Measurements from ENCODE around the gene CDC14A. TPM values are rescaled to one million over a fixed set of nuclear protein-coding genes. Genes with fewer than 3 reads are reported as not detected.
"Not testable (repeated sequence)": the region's sequence is repeated elsewhere in the genome, so short reads cannot be mapped to it uniquely, and the experiment has no call there.

The CDC14A gene
- polyA plus RNA-seq, 1 donor from 2014 or later: 2.7 TPM

DNA sequence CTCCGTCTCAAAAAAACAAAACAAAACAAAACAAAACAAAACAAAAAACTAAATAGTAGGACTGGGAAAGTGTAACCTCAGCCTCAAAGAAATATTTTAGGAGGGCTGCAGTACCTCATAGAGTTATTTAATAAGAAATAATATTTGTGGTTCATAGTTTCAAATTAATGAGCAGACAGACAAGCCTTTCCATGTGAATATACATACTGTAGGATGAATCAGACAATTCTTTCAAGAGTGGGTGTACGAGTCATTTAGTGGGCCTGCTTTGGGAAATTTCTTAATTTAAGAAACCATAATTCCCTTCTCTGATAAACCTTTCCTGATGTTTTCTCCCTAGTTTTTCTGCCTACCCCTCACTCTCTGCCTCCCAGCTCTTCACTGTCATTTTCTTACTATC, 52.5 kb downstream of the CDC14A start:
- no peaks in the 10 kb centered on the region for H4K20me1 ChIP-seq (ENCODE audit: insufficient read depth)
- TF ChIP-seq MXI1 (conservative IDR thresholded peaks at IDR 0.05; ENCODE audit: poor library complexity, severe bottlenecking) (no peak), SMC3 (conservative IDR thresholded peaks at IDR 0.05; ENCODE audit: poor library complexity) (no peak), EP300 (conservative IDR thresholded peaks at IDR 0.05; ENCODE audit: poor library complexity, severe bottlenecking) (no peak), EZH2 (IDR thresholded peaks at IDR 0.05; ENCODE audit: borderline replicate concordance, insufficient read depth, low read length, poor library complexity, severe bottlenecking) (no peak), RAD21 (conservative IDR thresholded peaks at IDR 0.05) (no peak), POLR2AphosphoS5 (IDR thresholded peaks at IDR 0.05) (no peak), TAF1 (IDR thresholded peaks at IDR 0.05; ENCODE audit: low read depth) (no peak)
- TF ChIP-seq, protein P1, sequence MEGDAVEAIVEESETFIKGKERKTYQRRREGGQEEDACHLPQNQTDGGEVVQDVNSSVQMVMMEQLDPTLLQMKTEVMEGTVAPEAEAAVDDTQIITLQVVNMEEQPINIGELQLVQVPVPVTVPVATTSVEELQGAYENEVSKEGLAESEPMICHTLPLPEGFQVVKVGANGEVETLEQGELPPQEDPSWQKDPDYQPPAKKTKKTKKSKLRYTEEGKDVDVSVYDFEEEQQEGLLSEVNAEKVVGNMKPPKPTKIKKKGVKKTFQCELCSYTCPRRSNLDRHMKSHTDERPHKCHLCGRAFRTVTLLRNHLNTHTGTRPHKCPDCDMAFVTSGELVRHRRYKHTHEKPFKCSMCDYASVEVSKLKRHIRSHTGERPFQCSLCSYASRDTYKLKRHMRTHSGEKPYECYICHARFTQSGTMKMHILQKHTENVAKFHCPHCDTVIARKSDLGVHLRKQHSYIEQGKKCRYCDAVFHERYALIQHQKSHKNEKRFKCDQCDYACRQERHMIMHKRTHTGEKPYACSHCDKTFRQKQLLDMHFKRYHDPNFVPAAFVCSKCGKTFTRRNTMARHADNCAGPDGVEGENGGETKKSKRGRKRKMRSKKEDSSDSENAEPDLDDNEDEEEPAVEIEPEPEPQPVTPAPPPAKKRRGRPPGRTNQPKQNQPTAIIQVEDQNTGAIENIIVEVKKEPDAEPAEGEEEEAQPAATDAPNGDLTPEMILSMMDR (IDR thresholded peaks at IDR 0.05; ENCODE audit: poor library complexity, severe bottlenecking): no peak
- TF ChIP-seq, protein P2, sequence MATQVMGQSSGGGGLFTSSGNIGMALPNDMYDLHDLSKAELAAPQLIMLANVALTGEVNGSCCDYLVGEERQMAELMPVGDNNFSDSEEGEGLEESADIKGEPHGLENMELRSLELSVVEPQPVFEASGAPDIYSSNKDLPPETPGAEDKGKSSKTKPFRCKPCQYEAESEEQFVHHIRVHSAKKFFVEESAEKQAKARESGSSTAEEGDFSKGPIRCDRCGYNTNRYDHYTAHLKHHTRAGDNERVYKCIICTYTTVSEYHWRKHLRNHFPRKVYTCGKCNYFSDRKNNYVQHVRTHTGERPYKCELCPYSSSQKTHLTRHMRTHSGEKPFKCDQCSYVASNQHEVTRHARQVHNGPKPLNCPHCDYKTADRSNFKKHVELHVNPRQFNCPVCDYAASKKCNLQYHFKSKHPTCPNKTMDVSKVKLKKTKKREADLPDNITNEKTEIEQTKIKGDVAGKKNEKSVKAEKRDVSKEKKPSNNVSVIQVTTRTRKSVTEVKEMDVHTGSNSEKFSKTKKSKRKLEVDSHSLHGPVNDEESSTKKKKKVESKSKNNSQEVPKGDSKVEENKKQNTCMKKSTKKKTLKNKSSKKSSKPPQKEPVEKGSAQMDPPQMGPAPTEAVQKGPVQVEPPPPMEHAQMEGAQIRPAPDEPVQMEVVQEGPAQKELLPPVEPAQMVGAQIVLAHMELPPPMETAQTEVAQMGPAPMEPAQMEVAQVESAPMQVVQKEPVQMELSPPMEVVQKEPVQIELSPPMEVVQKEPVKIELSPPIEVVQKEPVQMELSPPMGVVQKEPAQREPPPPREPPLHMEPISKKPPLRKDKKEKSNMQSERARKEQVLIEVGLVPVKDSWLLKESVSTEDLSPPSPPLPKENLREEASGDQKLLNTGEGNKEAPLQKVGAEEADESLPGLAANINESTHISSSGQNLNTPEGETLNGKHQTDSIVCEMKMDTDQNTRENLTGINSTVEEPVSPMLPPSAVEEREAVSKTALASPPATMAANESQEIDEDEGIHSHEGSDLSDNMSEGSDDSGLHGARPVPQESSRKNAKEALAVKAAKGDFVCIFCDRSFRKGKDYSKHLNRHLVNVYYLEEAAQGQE (IDR thresholded peaks at IDR 0.05; ENCODE audit: borderline replicate concordance): no peak
- no peak overlapping the region for H3K9ac ChIP-seq (ENCODE audit: low read length)

DNA sequence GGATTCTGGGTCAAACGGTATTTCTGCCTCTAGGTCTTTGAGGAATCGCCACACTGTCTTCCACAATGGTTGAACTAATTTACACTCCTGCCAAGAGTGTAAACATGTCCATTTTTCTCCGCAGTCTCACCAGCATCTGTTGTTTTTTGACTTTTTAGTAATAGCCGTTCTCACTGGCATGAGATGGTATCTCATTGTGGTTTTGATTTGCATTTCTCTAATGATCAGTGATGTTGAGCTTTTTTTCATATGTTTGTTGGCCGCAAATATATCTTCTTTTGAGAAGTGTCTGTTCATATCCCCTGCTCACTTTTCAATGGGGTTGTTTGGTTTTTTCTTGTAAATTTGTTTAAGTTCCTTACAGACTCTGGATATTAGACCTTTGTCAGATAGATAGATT, 53.6 kb downstream of the CDC14A start:
- H4K20me1 ChIP-seq (ENCODE audit: insufficient read depth); H3K4me3 ChIP-seq (ENCODE audit: low read length); H3K9me2 ChIP-seq (ENCODE audit: insufficient read depth, low read length); H3K27me3 ChIP-seq (ENCODE audit: insufficient read depth, low read depth, low read length); H3K27ac ChIP-seq (ENCODE audit: low read length); H3K36me3 ChIP-seq (ENCODE audit: insufficient read depth, low read length); H3F3A ChIP-seq (ENCODE audit: insufficient read depth, low read length, poor library complexity, severe bottlenecking); H2AFZ ChIP-seq (ENCODE audit: low read depth, low read length); H3K4me2 ChIP-seq (ENCODE audit: low read length); H3K9ac ChIP-seq (ENCODE audit: low read length); H3K9me3 ChIP-seq (ENCODE audit: low read length); H3K79me2 ChIP-seq (replicated peaks; ENCODE audit: insufficient read depth, low read length): not testable (repeated sequence)

More for the DNA sequence above, 52.5 kb downstream of the CDC14A start:
- Histone ChIP-seq H3K27me3 (ENCODE audit: insufficient read depth, low read depth, low read length) (no peaks in the 10 kb centered on the region), H2AFZ (ENCODE audit: low read depth, low read length) (no peak overlapping the region), H3K4me3 (ENCODE audit: low read length) (no peak overlapping the region), H3K36me3 (ENCODE audit: insufficient read depth, low read length) (no peaks in the 10 kb centered on the region), H3K27ac (ENCODE audit: low read length) (no peak overlapping the region), H3K4me2 (ENCODE audit: low read length) (no peak overlapping the region), H3K79me2 (replicated peaks; ENCODE audit: insufficient read depth, low read length) (peaks cover 4% of the 10 kb centered on the region), H3K9me2 (ENCODE audit: insufficient read depth, low read length) (no peaks in the 10 kb centered on the region), H3K9me3 (ENCODE audit: low read length) (no peaks in the 10 kb centered on the region), H3F3A (ENCODE audit: insufficient read depth, low read length, poor library complexity, severe bottlenecking) (no peaks in the 10 kb centered on the region)

DNA sequence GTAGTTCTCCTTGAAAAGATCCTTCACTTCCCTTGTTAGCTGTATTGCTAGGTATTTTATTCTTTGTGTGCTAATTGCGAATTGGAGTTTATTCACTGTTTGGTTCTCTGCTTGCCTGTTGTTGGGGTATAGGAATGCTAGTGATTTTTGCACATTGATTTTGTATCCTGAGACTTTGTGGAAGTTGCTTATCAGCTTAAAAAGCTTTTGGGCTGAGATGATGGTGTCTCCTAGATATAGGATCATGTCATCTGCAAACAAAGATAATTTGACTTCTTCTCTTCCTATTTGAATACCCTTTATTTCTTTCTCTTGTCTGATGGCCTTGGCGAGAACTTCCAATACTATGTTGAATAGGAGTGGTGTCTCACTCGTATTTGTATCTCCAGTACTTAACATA, 55.1 kb downstream of the CDC14A start:
- not testable (repeated sequence) for H3K9me3 ChIP-seq (ENCODE audit: low read length); H3K9me2 ChIP-seq (ENCODE audit: insufficient read depth, low read length); H3K27me3 ChIP-seq (ENCODE audit: insufficient read depth, low read depth, low read length); H3K4me2 ChIP-seq (ENCODE audit: low read length); H3F3A ChIP-seq (ENCODE audit: insufficient read depth, low read length, poor library complexity, severe bottlenecking); H4K20me1 ChIP-seq (ENCODE audit: insufficient read depth); H3K9ac ChIP-seq (ENCODE audit: low read length); H3K4me3 ChIP-seq (ENCODE audit: low read length); H2AFZ ChIP-seq (ENCODE audit: low read depth, low read length); H3K79me2 ChIP-seq (replicated peaks; ENCODE audit: insufficient read depth, low read length); H3K36me3 ChIP-seq (ENCODE audit: insufficient read depth, low read length); H3K27ac ChIP-seq (ENCODE audit: low read length)
